ENCODE data around the gene TOR1A. TPM values are rescaled to one million over a fixed set of nuclear protein-coding genes. Genes with fewer than 3 reads are reported as not detected.

The TOR1A gene
- total RNA-seq = 10 to 100 TPM; 54.6 to 58.4 TPM

DNA sequence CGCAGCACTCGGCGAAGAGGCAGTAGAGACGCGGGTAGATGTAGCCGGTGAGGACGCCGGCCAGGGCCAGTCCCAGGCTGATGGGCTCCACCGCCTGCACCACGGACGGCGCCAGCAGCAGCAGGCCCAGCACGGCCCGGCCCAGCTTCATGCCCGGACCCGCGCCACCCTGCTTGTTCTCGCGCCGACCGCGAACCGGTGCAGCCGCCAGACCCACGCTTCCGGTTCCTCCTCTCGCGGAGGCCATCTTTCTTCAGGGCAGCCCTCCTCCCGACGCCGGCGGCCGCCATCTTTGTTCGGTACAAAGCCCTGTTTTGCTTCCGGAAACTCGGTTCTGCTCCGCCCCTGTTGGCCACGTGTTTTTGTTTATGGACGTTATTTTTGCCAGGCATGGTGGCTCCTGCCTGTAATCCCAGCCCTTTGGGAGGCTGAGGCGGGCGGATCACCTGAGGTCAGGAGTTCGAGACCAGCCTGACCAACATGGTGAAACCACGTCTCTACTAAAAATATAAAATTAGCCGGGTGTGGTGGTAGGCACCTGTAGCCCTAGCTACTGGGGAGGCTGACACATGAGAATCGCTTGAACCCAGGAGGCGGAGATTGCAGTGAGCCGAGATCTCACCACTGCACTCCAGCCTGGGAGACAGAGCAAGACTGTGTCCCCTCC lies at the start of gene TOR1A:
Gene TOR1A, minus strand, starts transcription at position 202 of the 667 bp plus-strand sequence. Its CDS starts 51 bp downstream, at position 151.
- Mint-ChIP-seq H3K27me3 (ENCODE audit: low read depth) (no peaks in the 10 kb centered on the region), H3K4me1 (ENCODE audit: low read depth) (peaks cover 27% of the 10 kb centered on the region), H3K9me3 (ENCODE audit: insufficient read depth) (no peaks in the 10 kb centered on the region), H3K36me3 (ENCODE audit: low read depth) (peaks cover 35% of the 10 kb centered on the region), H3K4me3 (peak within 1 kb of the TSS; percentile 86), H3K27ac (peak within 1 kb of the TSS; percentile 80)
- peak; percentile 90 for ATAC-seq
- POLR2A ChIA-PET = interaction anchor here (1.3 to 2.2 kb wide), 2 partner anchors 11 to 12 kb away, joined by 4 to 13 read pairs; partner anchors contain the start of genes C9orf78 and USP20
- CTCF ChIA-PET = no interaction called here
- DNase-seq = peak; percentile 96

GRCh38 chr9:129871046-129871445 lies 47.1 kb upstream of the TOR1A start:
- peaks cover 79% of the 10 kb centered on the region for H3K4me1 Mint-ChIP-seq (ENCODE audit: low read depth)
- DNase-seq = no peak
- peak overlapping the region; percentile 31 for H3K4me3 Mint-ChIP-seq
- no peaks in the 10 kb centered on the region for H3K27me3 Mint-ChIP-seq (ENCODE audit: low read depth)
- ChIA-PET CTCF (interaction anchor here (1.0 to 1.5 kb wide), 2 partner anchors 8 to 144 kb away, joined by 3 to 4 read pairs; no protein-coding TSS in a partner anchor), POLR2A (interaction anchor here (9.0 kb wide), 1 partner anchor 16 kb away, joined by 126 read pairs; no protein-coding TSS in a partner anchor)
- H3K36me3 Mint-ChIP-seq (ENCODE audit: low read depth) = peaks cover 78% of the 10 kb centered on the region
- no peak for ATAC-seq
- peak overlapping the region; percentile 95 for H3K27ac Mint-ChIP-seq
- H3K9me3 Mint-ChIP-seq (ENCODE audit: insufficient read depth) = no peaks in the 10 kb centered on the region

- POLR2A ChIA-PET = interaction anchor here (0.8 to 9.0 kb wide), 10 partner anchors 9 to 63 kb away, joined by 3 to 126 read pairs (median 4); partner anchors contain the start of genes C9orf78 and USP20
- H3K27me3 Mint-ChIP-seq (ENCODE audit: low read depth) = no peaks in the 10 kb centered on the region
- DNase-seq (no peak), ATAC-seq (no peak)
- peak overlapping the region; percentile 95 for H3K27ac Mint-ChIP-seq
- peaks cover 79% of the 10 kb centered on the region for H3K36me3 Mint-ChIP-seq (ENCODE audit: low read depth)
- H3K4me1 Mint-ChIP-seq (ENCODE audit: low read depth) = peaks cover 84% of the 10 kb centered on the region
- H3K4me3 Mint-ChIP-seq = peak overlapping the region; percentile 67
- H3K9me3 Mint-ChIP-seq (ENCODE audit: insufficient read depth) = no peaks in the 10 kb centered on the region
- CTCF ChIA-PET = interaction anchor here (0.8 to 3.3 kb wide), 4 partner anchors 13 to 48 kb away, joined by 3 to 13 read pairs (median 4); no protein-coding TSS in a partner anchor
These were observed 45.9 kb upstream of the TOR1A start for GRCh38 chr9:129869585-129870501.

GRCh38 chr9:129868872-129869486 lies 45.0 kb upstream of the TOR1A start:
- H3K27ac Mint-ChIP-seq = peak overlapping the region; percentile 95
- H3K4me1 Mint-ChIP-seq (ENCODE audit: low read depth) = peaks cover 84% of the 10 kb centered on the region
- peaks cover 74% of the 10 kb centered on the region for H3K36me3 Mint-ChIP-seq (ENCODE audit: low read depth)
- ATAC-seq = peak; percentile 85
- peak overlapping the region; percentile 67 for H3K4me3 Mint-ChIP-seq
- H3K27me3 Mint-ChIP-seq (ENCODE audit: low read depth) = no peaks in the 10 kb centered on the region
- peak; percentile 96 for DNase-seq
- H3K9me3 Mint-ChIP-seq (ENCODE audit: insufficient read depth) = no peaks in the 10 kb centered on the region
- ChIA-PET CTCF (interaction anchor here (0.8 to 3.3 kb wide), 4 partner anchors 14 to 47 kb away, joined by 3 to 13 read pairs (median 4); no protein-coding TSS in a partner anchor), POLR2A (interaction anchor here (0.9 to 9.0 kb wide), 12 partner anchors 8 to 174 kb away, joined by 3 to 126 read pairs (median 4); partner anchors contain the start of genes C9orf78, FNBP1 and USP20)

GRCh38 chr9:129868023-129868871 lies 44.3 kb upstream of the TOR1A start:
- Mint-ChIP-seq H3K4me3 (peak overlapping the region; percentile 67), H3K4me1 (ENCODE audit: low read depth) (peaks cover 86% of the 10 kb centered on the region), H3K9me3 (ENCODE audit: insufficient read depth) (no peaks in the 10 kb centered on the region), H3K27me3 (ENCODE audit: low read depth) (no peaks in the 10 kb centered on the region), H3K27ac (peak overlapping the region; percentile 95), H3K36me3 (ENCODE audit: low read depth) (peaks cover 74% of the 10 kb centered on the region)
- ATAC-seq = no peak
- no peak for DNase-seq
- ChIA-PET POLR2A (interaction anchor here (0.9 to 9.0 kb wide), 9 partner anchors 8 to 175 kb away, joined by 3 to 126 read pairs (median 5); partner anchors contain the start of genes C9orf78, FNBP1 and USP20), CTCF (interaction anchor here (0.7 to 3.3 kb wide), 3 partner anchors 17 to 32 kb away, joined by 3 to 13 read pairs (median 4); no protein-coding TSS in a partner anchor)

GRCh38 chr9:129867136-129868022 lies 43.4 kb upstream of the TOR1A start:
- ChIA-PET CTCF (interaction anchor here (0.7 to 3.3 kb wide), 3 partner anchors 18 to 31 kb away, joined by 3 to 13 read pairs (median 4); no protein-coding TSS in a partner anchor), POLR2A (interaction anchor here (1.2 to 9.0 kb wide), 4 partner anchors 20 to 172 kb away, joined by 5 to 126 read pairs (median 18); partner anchors contain the start of genes C9orf78 and USP20)
- no peaks in the 10 kb centered on the region for H3K9me3 Mint-ChIP-seq (ENCODE audit: insufficient read depth)
- no peaks in the 10 kb centered on the region for H3K27me3 Mint-ChIP-seq (ENCODE audit: low read depth)
- peak overlapping the region; percentile 51 for H3K4me3 Mint-ChIP-seq
- peak overlapping the region; percentile 92 for H3K27ac Mint-ChIP-seq
- H3K4me1 Mint-ChIP-seq (ENCODE audit: low read depth) = peaks cover 91% of the 10 kb centered on the region
- DNase-seq (peak; percentile 56), ATAC-seq (no peak)
- H3K36me3 Mint-ChIP-seq (ENCODE audit: low read depth) = peaks cover 72% of the 10 kb centered on the region

DNA sequence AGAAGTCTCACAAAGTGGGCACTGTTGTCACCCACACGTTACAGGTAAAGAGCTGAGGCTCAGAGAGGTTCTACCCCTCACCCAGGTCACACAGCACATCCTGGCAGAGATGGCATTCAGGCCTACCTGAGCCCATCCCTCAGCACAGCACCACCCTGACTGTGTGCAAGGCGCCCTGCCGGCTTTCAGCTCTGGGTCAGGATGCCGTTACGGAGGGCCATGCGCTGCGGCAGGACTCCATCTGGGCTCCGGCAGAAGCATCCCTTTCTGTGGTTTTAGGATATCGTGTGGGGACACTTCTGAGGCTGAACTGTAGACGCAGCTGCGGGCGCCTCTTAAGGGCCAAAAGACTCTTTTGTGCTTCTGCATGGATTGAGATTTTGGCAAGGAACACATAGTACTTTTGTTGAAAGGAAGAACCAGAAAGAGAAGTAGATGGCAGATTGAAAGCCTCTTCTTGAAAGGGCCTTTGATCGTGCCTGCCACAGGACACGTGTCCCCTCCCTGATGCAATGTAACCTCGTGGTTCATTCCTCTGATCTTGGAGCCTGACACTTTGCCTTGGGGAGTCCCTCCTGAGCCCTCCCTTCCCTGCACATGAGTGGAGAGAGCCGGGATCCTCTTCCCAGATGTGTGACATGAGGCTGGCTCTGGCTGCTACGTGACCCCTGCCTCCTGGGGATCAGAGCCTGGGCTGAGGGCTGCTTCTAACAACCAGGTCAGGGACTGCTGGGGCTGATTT lies 42.6 kb upstream of the TOR1A start:
- POLR2A ChIA-PET = interaction anchor here (2.1 to 9.0 kb wide), 3 partner anchors 21 to 173 kb away, joined by 10 to 126 read pairs (median 27); partner anchors contain the start of genes C9orf78 and USP20
- Mint-ChIP-seq H3K36me3 (ENCODE audit: low read depth) (peaks cover 72% of the 10 kb centered on the region), H3K27ac (peak overlapping the region; percentile 92), H3K9me3 (ENCODE audit: insufficient read depth) (no peaks in the 10 kb centered on the region), H3K4me3 (peak overlapping the region; percentile 33), H3K27me3 (ENCODE audit: low read depth) (no peaks in the 10 kb centered on the region), H3K4me1 (ENCODE audit: low read depth) (peaks cover 94% of the 10 kb centered on the region)
- CTCF ChIA-PET = no interaction called here
- ATAC-seq (peak; percentile 22), DNase-seq (peak; percentile 72)

DNA sequence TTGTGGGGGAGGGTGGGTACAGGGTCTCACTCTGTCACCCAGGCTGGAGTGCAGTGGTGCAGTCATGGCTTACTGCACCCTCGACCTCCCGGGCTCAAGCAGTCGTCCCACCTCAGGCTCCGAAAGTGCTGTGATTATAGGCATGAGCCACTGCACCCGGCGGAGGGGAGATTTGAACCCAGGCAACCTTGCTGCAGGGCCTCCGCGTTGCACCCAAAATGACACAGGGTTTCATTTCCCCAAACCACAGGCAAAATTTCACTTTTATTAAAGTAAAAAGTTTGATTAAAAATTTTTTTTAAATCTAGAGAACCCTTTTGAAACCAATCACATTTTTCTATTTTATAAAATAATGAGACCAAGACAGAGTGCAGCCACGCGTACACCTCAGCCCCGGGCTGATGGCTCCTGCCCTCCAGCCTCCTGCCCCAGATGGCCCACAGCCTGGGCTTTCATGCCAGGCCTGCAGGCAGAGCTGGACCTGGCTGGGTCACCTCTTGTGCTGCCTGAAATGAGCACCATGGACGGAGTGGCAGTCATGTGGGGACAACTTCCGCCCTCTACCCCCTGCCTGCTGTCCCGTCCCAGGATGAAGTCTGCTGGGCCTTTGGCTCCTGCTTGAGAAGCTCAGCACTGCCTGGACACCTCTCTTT lies 41.9 kb upstream of the TOR1A start:
- Mint-ChIP-seq H3K36me3 (ENCODE audit: low read depth) (peaks cover 72% of the 10 kb centered on the region), H3K4me3 (peak overlapping the region; percentile 33), H3K4me1 (ENCODE audit: low read depth) (peaks cover 94% of the 10 kb centered on the region), H3K27ac (peak overlapping the region; percentile 92), H3K9me3 (ENCODE audit: insufficient read depth) (no peaks in the 10 kb centered on the region), H3K27me3 (ENCODE audit: low read depth) (no peaks in the 10 kb centered on the region)
- CTCF ChIA-PET = interaction anchor here (1.0 to 3.5 kb wide), 2 partner anchors 13 to 20 kb away, joined by 3 to 25 read pairs; no protein-coding TSS in a partner anchor
- ATAC-seq (no peak), DNase-seq (no peak)
- POLR2A ChIA-PET = interaction anchor here (1.3 to 9.0 kb wide), 4 partner anchors 14 to 174 kb away, joined by 3 to 126 read pairs (median 18); partner anchors contain the start of genes C9orf78 and USP20
